Astrocyte of the cerebellum (primary cell): Measurements from ENCODE around the gene OTUB1.

Experiments
- DNase-seq: peaks from one replicate; pipeline ENCODE4 v3.0.0-alpha.2; 2011; ENCODE audit warnings: low read depth
- H3K4me3 ChIP-seq: 2 replicates; pipeline ENCODE4 v1.5.1; 2011; ENCODE audit warnings: mild to moderate bottlenecking, low read depth, low read length, moderate library complexity
- in situ Hi-C: cut with HindIII; loops from 2 replicates; pipeline ENCODE4 v1.10.0; 2017; ENCODE audit warnings: low sequenced_read_pairs
- TF ChIP-seq, protein P1 (sequence below): IDR thresholded peaks from 2 replicates; pipeline ENCODE4 v1.5.1; 2012; ENCODE audit warnings: low read length, low read depth, moderate library complexity, mild to moderate bottlenecking; ENCODE audit errors: missing control alignments

Gene OTUB1

DNA sequence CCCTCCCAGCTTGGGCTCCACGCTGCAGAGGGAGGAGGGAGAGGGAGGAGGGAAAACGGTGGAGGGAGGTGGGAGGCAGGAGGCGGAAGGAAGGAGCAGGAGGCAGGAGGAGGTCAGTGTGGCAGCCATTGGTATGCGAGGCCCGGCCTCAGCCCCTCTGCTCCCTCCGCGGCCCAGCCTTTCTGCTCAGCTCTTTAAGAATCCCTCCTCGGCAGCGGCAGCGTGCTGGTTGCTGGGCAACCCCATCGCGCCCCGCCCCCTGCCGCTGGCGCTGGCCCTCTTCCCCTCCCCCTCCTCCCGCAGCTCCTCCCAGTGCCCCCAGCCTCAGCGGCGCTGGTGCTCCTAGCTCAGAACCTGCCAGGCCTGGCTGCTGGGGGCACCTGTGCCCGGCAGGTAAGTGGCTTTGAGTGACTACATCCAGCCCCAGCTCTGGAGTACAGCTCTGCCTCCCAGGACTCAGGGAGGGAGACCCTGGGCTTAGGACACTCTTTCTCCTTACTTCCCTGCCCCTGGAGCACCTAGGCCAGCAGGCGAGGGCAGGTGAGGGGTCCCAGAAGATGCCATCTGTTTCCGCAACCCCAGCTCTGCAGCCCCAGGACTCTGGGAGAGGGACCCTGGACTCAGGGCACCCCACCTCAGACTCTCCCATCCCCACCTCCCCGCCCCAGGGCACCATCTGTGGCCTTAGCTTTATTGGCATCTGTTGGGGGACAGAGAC lies 42.3 kb downstream of the OTUB1 start:
- no peak for DNase-seq
- in situ Hi-C loops = no loop called here
- TF ChIP-seq, protein P1, sequence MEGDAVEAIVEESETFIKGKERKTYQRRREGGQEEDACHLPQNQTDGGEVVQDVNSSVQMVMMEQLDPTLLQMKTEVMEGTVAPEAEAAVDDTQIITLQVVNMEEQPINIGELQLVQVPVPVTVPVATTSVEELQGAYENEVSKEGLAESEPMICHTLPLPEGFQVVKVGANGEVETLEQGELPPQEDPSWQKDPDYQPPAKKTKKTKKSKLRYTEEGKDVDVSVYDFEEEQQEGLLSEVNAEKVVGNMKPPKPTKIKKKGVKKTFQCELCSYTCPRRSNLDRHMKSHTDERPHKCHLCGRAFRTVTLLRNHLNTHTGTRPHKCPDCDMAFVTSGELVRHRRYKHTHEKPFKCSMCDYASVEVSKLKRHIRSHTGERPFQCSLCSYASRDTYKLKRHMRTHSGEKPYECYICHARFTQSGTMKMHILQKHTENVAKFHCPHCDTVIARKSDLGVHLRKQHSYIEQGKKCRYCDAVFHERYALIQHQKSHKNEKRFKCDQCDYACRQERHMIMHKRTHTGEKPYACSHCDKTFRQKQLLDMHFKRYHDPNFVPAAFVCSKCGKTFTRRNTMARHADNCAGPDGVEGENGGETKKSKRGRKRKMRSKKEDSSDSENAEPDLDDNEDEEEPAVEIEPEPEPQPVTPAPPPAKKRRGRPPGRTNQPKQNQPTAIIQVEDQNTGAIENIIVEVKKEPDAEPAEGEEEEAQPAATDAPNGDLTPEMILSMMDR = no peak
- no peak overlapping the region for H3K4me3 ChIP-seq

DNA sequence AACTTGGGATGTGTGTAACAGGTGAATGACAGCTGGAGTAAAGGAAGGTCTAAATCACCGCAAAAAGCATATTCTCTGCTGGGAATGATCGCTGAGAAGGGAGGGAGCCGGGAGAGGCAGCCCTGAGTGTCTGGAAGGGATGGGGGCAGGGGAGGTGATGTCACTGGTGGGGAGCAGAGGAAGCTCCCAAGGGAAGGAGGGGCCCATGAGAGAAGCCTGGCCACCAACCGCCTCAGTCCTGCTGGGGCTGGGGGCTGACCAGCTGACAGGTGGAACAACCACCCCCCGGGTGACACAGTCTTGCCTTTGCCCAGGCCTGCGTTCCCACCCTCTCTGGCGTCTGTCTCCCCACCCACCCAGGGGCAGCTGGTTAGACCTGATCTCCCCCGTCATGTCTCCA lies 43.5 kb downstream of the OTUB1 start:
- no peak for DNase-seq
- TF ChIP-seq, protein P1 = no peak
- H3K4me3 ChIP-seq = no peak overlapping the region
- in situ Hi-C loops = no loop called here

DNA sequence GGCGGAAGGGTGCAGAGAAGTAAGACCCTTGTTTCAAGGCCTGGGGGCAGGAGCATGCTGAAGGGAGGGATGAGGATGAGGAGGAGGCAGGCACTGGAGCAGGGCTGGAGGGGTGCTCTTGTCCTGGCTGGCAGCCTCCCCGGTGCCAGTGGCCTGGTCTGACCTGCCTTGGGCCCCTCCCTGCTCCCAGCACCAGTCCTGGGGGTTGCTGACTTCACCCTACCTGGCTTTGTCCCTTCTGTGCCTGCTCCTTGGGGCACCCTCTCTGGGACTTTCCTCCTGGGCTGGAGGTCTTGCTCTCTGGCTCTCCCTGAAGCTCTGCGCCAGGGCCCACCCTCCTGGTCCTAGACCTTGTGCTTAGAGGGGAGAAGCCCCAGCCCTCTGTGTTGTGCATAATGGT lies 44.8 kb downstream of the OTUB1 start:
- in situ Hi-C loops = no loop called here
- no peak for DNase-seq
- TF ChIP-seq, protein P1 = no peak
- no peak overlapping the region for H3K4me3 ChIP-seq

DNA sequence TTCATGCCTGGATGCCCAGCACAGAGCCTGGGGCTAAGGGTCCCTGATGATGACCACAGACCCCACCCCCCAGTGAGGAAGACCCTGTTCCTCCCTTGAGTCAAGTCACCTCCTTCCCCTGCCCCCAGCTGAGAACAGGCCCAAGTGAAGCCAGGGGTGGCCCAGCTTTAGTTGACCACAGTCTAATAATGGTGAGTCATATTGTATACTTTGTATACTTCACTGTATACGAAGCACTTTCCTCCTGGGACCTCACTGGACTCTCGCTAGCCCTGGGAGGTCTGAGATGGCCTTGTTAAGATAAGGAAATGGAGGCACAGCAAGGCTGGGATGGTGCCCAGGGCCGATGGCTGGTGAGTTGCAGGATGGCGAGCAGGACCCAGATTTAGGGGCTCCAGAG lies 45.8 kb downstream of the OTUB1 start:
- H3K4me3 ChIP-seq = no peak overlapping the region
- in situ Hi-C loops = no loop called here
- TF ChIP-seq, protein P1 = no peak
- no peak for DNase-seq

DNA sequence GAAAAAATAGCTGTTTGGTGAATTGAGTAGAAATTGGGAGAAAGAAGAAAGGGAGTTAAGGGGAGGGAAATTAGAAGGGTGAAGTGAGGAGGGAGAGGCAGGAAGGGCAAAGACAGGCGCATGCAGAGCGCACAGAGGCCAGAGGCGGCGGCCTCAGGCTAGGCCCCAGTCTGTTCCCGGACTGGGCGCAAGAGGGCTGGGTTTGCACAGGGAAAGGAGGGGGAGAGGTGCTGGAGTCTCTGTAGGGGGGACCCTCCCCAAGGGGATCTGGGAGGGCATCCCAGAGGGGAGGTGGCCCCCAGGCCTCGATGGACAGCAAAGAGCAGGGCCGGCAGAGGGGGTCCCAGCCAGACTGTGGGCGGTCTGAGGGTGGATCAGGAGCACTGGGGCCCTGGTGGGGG lies 48.2 kb downstream of the OTUB1 start:
- DNase-seq = no peak
- TF ChIP-seq, protein P1 = no peak
- H3K4me3 ChIP-seq = no peak overlapping the region
- in situ Hi-C loops = no loop called here

DNA sequence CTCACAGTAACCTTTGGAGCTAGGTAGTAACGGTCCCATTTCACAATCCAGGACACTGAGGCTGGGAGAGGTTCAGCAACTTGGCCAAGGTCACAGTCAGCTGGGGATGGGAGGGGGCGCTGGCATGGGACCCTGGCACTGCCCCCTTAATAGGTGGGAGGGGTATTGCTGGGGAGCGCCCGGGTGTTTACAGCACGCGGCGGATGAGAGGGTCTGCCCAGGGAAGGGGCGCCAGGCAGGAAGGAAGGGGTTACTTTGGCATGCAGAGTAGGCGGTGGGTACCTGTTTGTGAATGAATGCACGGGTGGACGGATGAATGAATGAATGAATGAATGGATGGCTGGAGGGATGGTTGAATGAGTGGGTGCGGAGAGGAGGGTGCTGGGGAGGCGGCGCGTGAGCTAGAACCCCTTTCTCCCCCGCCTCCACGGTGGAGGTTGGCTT lies 48.9 kb downstream of the OTUB1 start:
- no peak for DNase-seq
- TF ChIP-seq, protein P1 = no peak
- H3K4me3 ChIP-seq = no peak overlapping the region
- in situ Hi-C loops = no loop called here
